GM12864 (cell line): ENCODE measurements around the gene MAGI2.

ENCODE experiments used
- DNase-seq: peaks from one replicate; pipeline ENCODE4 v3.0.0-alpha.2; 2011; ENCODE audit warnings: low read depth
- H3K4me3 ChIP-seq: 2 replicates; pipeline ENCODE4 v1.5.1; 2011; ENCODE audit warnings: mild to moderate bottlenecking, low read depth, low read length, control low read depth
- TF ChIP-seq, protein P1 (sequence below): IDR thresholded peaks from 2 replicates; pipeline ENCODE4 v1.5.1; 2011; ENCODE audit warnings: low read depth, mild to moderate bottlenecking, moderate library complexity, low read length, control low read depth, inconsistent platforms; ENCODE audit errors: missing control alignments

MAGI2 gene

GRCh38 chr7:78489476-78490240, 963.8 kb downstream of the MAGI2 start:
- TF ChIP-seq, protein P1, sequence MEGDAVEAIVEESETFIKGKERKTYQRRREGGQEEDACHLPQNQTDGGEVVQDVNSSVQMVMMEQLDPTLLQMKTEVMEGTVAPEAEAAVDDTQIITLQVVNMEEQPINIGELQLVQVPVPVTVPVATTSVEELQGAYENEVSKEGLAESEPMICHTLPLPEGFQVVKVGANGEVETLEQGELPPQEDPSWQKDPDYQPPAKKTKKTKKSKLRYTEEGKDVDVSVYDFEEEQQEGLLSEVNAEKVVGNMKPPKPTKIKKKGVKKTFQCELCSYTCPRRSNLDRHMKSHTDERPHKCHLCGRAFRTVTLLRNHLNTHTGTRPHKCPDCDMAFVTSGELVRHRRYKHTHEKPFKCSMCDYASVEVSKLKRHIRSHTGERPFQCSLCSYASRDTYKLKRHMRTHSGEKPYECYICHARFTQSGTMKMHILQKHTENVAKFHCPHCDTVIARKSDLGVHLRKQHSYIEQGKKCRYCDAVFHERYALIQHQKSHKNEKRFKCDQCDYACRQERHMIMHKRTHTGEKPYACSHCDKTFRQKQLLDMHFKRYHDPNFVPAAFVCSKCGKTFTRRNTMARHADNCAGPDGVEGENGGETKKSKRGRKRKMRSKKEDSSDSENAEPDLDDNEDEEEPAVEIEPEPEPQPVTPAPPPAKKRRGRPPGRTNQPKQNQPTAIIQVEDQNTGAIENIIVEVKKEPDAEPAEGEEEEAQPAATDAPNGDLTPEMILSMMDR = no peak
- DNase-seq = no peak
- no peak overlapping the region for H3K4me3 ChIP-seq

DNA sequence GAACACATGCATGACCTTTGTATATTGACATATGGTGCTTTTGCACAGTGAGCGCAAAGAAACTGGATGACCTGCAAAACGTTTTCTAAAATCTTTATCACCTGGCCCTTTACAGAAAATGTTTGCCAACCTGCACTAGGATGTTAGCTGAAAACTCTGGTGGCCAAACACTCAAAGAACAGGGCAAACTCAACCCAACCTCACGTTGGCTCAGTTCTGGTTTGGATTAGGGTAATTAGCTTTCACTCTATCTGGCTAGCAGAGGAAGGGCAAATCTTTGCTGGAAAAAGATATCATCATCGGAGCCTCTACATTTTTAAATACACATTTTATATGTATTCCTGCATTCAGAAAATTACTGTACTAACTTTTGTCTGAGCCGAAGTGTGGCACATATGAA, 966.0 kb downstream of the MAGI2 start:
- no peak overlapping the region for H3K4me3 ChIP-seq
- TF ChIP-seq, protein P1 = no peak
- no peak for DNase-seq

DNA sequence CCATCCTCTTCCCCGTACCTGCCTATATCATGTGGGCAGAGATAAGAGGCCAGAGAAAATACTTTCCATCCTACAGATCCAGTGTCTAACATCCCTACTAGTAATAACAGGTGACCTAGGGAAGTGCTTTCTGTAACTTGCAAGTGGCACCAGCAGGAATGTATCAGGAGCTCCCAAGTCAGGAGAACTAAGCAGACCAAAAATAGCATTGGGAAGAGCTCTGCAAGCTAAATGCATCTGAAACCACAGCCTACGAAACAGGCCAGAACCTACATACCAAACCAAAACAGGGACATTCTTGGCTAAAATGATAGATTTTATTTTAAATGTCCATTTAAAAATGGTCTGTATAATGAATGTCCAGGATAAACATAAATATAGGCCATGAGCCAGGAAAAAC, 974.1 kb downstream of the MAGI2 start:
- DNase-seq = no peak
- no peak overlapping the region for H3K4me3 ChIP-seq
- TF ChIP-seq, protein P1 = no peak

DNA sequence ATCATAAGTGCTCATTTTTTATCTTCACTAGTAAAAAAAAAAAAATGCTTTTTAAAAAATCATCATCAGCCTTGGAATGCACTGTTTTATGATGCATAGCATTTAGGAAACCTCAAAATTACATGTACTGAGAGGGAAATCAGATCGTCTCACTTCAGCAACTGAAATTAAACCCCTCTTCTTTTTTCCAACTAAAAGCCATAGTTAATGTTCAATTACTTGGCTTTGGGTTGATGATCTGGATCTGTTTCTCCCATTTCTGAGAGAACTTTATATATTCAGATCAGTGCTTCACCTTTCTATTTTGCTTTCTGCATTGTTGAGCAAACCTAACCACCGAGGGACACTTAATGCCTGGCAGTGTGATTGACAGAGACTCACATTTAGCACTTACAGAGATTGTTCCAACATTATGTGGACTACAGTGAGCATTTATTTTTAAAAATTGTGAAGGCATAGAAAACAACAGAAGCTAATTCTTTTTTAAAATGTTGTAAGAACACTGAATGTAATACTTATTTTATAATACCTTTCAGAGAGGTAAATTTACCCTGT, 976.5 kb downstream of the MAGI2 start:
- no peak overlapping the region for H3K4me3 ChIP-seq
- DNase-seq = no peak
- TF ChIP-seq, protein P1 = no peak

DNA sequence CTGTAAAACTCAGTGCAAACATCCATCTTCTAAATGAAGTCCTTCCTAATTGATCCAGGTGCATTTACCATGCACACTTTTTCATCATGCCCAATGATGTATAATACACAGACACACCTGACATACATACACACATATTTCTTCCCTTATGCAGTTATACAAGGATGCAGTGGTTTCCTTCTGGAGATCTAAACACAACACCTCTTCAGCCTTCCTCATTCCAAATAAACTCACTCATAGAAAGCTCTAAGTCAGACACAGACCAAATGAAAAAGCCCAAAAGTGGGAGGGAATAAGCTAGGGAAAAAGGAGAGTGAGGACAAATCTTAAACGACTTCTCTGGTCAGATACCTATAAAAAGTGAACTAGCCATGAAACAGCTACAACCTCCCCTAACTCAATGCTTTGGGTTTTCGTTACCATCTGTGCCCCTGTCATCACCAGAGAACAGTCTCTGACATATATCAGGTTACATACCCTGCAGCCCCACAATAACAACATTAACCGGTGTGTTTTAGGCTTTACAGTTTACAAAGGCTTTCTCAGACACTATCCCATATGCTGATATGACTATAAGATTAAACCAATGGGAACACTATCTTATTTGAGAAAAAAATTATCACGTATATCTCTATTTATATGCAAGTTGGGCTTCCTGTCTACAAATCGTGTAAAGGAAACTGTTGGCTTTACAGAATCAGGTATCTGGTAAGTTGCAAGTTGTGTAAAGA, 979.7 kb downstream of the MAGI2 start:
- no peak for DNase-seq
- TF ChIP-seq, protein P1 = no peak
- no peak overlapping the region for H3K4me3 ChIP-seq

GRCh38 chr7:78473021-78473420, 980.4 kb downstream of the MAGI2 start:
- TF ChIP-seq, protein P1 = no peak
- DNase-seq = no peak

More at GRCh38 chr7:78473021-78473420, 980.4 kb downstream of the MAGI2 start:
- H3K4me3 ChIP-seq = no peak overlapping the region
